GM19023 (cell line): ENCODE results near the gene ST3GAL3.

Experiments
- ATAC-seq: cut with Tn5 transposase; IDR thresholded peaks from one replicate; pipeline ENCODE4 v1.9.1; 2021; ENCODE audit warnings: mild to moderate bottlenecking, moderate library complexity; ENCODE audit not compliant: unreplicated experiment

ST3GAL3 gene

GRCh38 chr1:43936431-43937151, 229.3 kb downstream of the ST3GAL3 start:
- ATAC-seq, result no peak

GRCh38 chr1:43937179-43937865, 230.0 kb downstream of the ST3GAL3 start:
- ATAC-seq, result no peak

GRCh38 chr1:43938383-43938782, 231.0 kb downstream of the ST3GAL3 start:
- no peak for ATAC-seq

GRCh38 chr1:43938892-43939587, 231.7 kb downstream of the ST3GAL3 start:
- no peak for ATAC-seq

GRCh38 chr1:43942411-43942810, 235.1 kb downstream of the ST3GAL3 start:
- ATAC-seq, result no peak

- no peak for ATAC-seq
Observed at GRCh38 chr1:43944860-43945259, 237.5 kb downstream of the ST3GAL3 start.

GRCh38 chr1:43945674-43946235, 238.4 kb downstream of the ST3GAL3 start:
- ATAC-seq, result no peak

- ATAC-seq, result peak; percentile 91
Observed at GRCh38 chr1:43946236-43947060, 239.1 kb downstream of the ST3GAL3 start, which contains the start of gene IPO13. Gene IPO13 (plus strand): TSS chr1:43946950. CDS start chr1:43947601, 651 bp downstream.

GRCh38 chr1:43947061-43947873, 239.9 kb downstream of the ST3GAL3 start:
- ATAC-seq, result peak; percentile 17

- no peak for ATAC-seq
Observed at GRCh38 chr1:43947874-43948437, 240.6 kb downstream of the ST3GAL3 start.

- ATAC-seq, result no peak
Observed at GRCh38 chr1:43949678-43950077, 242.3 kb downstream of the ST3GAL3 start.

GRCh38 chr1:43951021-43951985, 244.0 kb downstream of the ST3GAL3 start:
- no peak for ATAC-seq

GRCh38 chr1:43952731-43953346, 245.5 kb downstream of the ST3GAL3 start:
- no peak for ATAC-seq

- no peak for ATAC-seq
Observed at GRCh38 chr1:43953361-43953760, 246.0 kb downstream of the ST3GAL3 start.

- no peak for ATAC-seq
Observed at GRCh38 chr1:43954036-43954435, 246.7 kb downstream of the ST3GAL3 start.

GRCh38 chr1:43956234-43956633, 248.9 kb downstream of the ST3GAL3 start:
- ATAC-seq, result no peak

GRCh38 chr1:43957407-43958040, 250.2 kb downstream of the ST3GAL3 start:
- no peak for ATAC-seq
